MM.1S (cell line): Measurements from ENCODE around the gene SCART1.
"Not testable (repeated sequence)": the region's sequence is repeated elsewhere in the genome, so short reads cannot be mapped to it uniquely, and the experiment has no call there.

Experiments used
- DNase-seq: peaks from one replicate; pipeline ENCODE4 v3.0.0-alpha.2; 2015
- H2AFZ ChIP-seq: fragments of 300-600 bp; sonication (generic); 2 replicates; pipeline ENCODE4 v1.6.0; 2016; ENCODE audit warnings: antibody characterized with exemption, low read length
- H3F3A ChIP-seq: fragments of 300-600 bp; sonication (generic); 2 replicates; pipeline ENCODE4 v1.6.1; 2016; ENCODE audit warnings: mild to moderate bottlenecking, antibody characterized with exemption, low read length, moderate library complexity, mixed read lengths; ENCODE audit not compliant: insufficient read depth
- H3K27ac ChIP-seq: fragments of 300-600 bp; sonication (generic); 2 replicates; pipeline ENCODE4 v1.5.1; 2016; ENCODE audit warnings: mild to moderate bottlenecking, low read length
- H3K27me3 ChIP-seq: fragments of 300-600 bp; sonication (generic); replicated peaks from 2 replicates; pipeline ENCODE4 v1.6.0; 2016; ENCODE audit warnings: low read length; ENCODE audit not compliant: insufficient read depth
- H3K36me3 ChIP-seq: fragments of 300-600 bp; sonication (generic); replicated peaks from 2 replicates; pipeline ENCODE4 v1.6.1; 2016; ENCODE audit warnings: mild to moderate bottlenecking, low read length, mixed read lengths; ENCODE audit not compliant: insufficient read depth
- H3K4me1 ChIP-seq: fragments of 300-600 bp; sonication (generic); 2 replicates; pipeline ENCODE4 v1.6.1; 2016; ENCODE audit warnings: low read length, mixed read lengths
- H3K4me2 ChIP-seq: fragments of 300-600 bp; sonication (generic); 2 replicates; pipeline ENCODE4 v1.6.0; 2016; ENCODE audit warnings: low read depth, low read length
- H3K4me3 ChIP-seq: fragments of 300-600 bp; sonication (generic); 2 replicates; pipeline ENCODE4 v1.5.1; 2016; ENCODE audit warnings: low read length, mixed read lengths
- H3K79me2 ChIP-seq: fragments of 300-600 bp; sonication (generic); 2 replicates; pipeline ENCODE4 v1.6.1; 2016; ENCODE audit warnings: mixed run types, low read length, mixed read lengths
- H3K9ac ChIP-seq: fragments of 300-600 bp; sonication (generic); 2 replicates; pipeline ENCODE4 v1.6.1; 2016; ENCODE audit warnings: low read length, mixed read lengths
- H3K9me2 ChIP-seq: fragments of 300-600 bp; sonication (generic); replicated peaks from 2 replicates; pipeline ENCODE4 v1.6.1; 2016; ENCODE audit warnings: mild to moderate bottlenecking, low read length, mixed read lengths; ENCODE audit not compliant: insufficient read depth
- H3K9me3 ChIP-seq: fragments of 300-600 bp; sonication (generic); replicated peaks from 2 replicates; pipeline ENCODE4 v1.6.1; 2016; ENCODE audit warnings: mild to moderate bottlenecking, low read length, mixed read lengths; ENCODE audit not compliant: insufficient read depth
- H4K20me1 ChIP-seq: fragments of 300-600 bp; sonication (generic); 2 replicates; pipeline ENCODE4 v1.6.1; 2016; ENCODE audit warnings: mild to moderate bottlenecking, low read length, moderate library complexity, mixed read lengths; ENCODE audit not compliant: insufficient read depth
- CTCF ChIP-seq: fragments of 300-600 bp; sonication (generic); IDR thresholded peaks from 2 replicates; pipeline ENCODE4 v1.5.1; 2016; ENCODE audit warnings: antibody characterized with exemption, low read length, mixed read lengths
- EZH2 ChIP-seq: fragments of 300-600 bp; sonication (generic); optimal IDR thresholded peaks from 2 replicates; pipeline ENCODE3; 2017; ENCODE audit warnings: low read depth, mild to moderate bottlenecking, antibody characterized with exemption, low read length, mixed read lengths
- EZH2phosphoT487 ChIP-seq: fragments of 300-600 bp; sonication (generic); IDR thresholded peaks from 2 replicates; pipeline ENCODE4 v1.6.1; 2018; ENCODE audit warnings: antibody characterized with exemption, low read length

Gene SCART1

DNA sequence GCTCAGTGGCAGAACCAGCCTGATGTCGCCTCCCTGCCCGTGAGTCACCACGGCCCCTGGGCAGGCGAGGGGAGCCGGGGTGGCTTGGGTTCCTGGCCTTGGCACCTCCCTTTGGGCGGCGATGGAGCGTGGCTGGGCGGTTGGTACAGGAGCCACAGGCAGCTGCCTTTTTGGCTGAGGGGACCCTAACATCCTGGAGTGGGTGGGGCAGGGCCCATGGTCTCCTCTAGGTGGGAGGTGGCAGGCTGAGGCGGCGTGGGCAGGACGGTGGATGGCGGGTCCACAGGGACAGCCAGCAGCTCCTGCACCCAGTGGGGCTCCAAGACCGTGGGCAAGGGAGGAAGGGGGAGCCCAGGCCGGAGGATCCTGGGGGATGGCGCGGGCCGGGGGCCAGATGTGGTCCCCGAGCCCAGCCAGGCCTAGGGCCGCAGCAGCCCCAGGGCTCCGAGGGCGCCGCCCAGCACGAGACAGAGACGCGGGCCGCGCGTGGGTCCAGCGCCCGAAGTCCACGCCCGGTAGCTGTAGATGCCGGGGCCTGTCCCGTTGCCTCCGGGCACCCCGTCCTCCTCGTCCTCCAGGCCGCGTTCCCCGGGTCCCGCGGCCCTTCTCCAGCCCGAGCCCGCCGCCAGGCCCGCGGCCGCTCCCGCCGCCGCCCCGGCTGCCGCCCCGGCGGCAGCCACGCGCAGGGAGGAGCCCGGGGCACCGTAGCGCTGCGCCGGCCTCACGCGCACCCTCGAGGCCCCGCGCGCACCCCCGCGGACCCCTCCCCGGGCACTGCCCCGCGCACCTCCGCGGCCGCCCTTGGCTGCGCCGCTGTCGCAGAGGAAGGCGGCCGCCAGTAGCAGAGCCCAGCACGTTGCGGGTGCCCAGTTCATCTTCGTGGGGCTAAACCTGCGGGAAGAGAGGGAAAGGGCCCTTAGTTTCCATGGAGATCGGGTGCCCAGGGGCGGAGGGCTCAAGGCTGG, 30.7 kb upstream of the SCART1 start:
- no peaks in the 10 kb centered on the region for H3K9me2 ChIP-seq
- no peaks in the 10 kb centered on the region for H4K20me1 ChIP-seq
- H2AFZ ChIP-seq: no peak overlapping the region
- no peak overlapping the region for H3K27ac ChIP-seq
- no peak overlapping the region for H3K4me2 ChIP-seq
- H3K9ac ChIP-seq: no peak overlapping the region
- TF ChIP-seq CTCF (no peak), EZH2 (no peak), EZH2phosphoT487 (no peak)
- H3F3A ChIP-seq: no peaks in the 10 kb centered on the region
- DNase-seq: no peak
- no peaks in the 10 kb centered on the region for H3K27me3 ChIP-seq
- H3K9me3 ChIP-seq: no peaks in the 10 kb centered on the region
- no peaks in the 10 kb centered on the region for H3K79me2 ChIP-seq
- H3K4me3 ChIP-seq: no peak overlapping the region
- no peaks in the 10 kb centered on the region for H3K36me3 ChIP-seq
- H3K4me1 ChIP-seq: no peaks in the 10 kb centered on the region

DNA sequence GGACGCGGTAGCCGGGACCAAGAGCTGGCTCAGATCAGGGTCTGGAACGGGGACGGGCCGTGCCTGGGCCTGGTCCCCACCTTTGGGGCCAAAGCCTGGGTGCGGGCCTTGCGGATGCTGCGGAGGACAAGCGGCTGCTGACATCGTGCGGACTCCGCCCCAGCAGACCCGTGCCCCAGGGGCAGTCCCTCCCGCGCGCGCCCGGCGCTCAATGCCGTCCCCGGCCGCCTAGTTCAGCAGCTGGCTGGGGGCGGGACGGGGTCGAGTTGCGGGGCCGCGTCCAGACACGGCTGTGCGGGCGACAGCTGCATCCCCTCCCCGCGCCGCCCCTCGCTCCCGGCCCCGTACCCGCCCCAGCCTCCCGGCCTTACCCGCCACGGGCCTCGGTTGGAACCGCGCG, 29.6 kb upstream of the SCART1 start:
- H2AFZ ChIP-seq, H3K27ac ChIP-seq, H3K36me3 ChIP-seq, H3K79me2 ChIP-seq, H3K9me3 ChIP-seq, DNase-seq, H3F3A ChIP-seq, H3K4me1 ChIP-seq, H3K4me3 ChIP-seq, H3K9ac ChIP-seq, H3K9me2 ChIP-seq, H3K27me3 ChIP-seq, H4K20me1 ChIP-seq, H3K4me2 ChIP-seq: not testable (repeated sequence)

DNA sequence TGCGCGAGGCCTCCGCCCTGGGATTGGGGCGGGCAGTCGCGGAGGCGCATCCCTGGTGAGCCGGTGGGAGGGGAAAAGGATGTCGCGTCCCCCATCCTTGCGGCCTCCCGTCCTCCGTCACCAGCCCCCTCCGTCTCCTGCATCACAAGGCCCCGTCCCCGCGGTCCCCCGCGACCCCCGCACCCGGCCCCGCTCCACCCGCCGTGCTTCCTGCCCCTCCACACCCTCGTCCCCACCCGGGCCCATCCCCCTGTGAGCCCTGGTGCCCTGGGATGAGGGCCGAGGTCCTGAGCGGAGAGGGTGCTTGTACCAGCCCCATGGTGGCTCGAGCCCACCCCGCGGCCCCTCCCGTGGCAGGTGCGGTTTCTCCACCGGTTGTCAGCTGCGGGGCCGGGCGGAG, 29.1 kb upstream of the SCART1 start, which contains the start of gene SPRN:
TSS of gene SPRN (minus strand) at position 25 of the 400 bp plus-strand sequence. CDS start 944 bp downstream, outside the sequence.
- not testable (repeated sequence) for H3K4me3 ChIP-seq, H3K27ac ChIP-seq

DNA sequence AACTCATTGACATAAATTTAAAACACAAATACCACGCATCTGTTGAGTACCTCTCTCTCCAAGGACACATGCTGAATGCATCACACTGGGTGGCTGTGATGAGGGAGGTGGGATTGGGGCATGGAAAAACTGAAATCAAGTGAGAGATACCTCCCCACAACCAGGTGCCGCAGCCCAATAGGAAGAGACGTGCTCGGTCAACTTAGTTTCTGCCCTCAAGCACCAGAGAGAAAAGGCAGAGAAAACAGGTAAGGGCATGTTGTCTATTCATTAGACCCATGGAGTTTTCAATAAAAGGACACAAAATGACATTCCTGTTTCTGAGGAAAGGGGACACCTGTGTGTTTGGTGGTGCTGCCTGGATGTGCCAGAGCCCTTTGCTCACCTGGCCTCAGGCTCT, 24.2 kb upstream of the SCART1 start:
- not testable (repeated sequence) for H2AFZ ChIP-seq, DNase-seq, H3K9me3 ChIP-seq, H3K79me2 ChIP-seq, H3K4me2 ChIP-seq, H3K9ac ChIP-seq, H3K27ac ChIP-seq, H3K27me3 ChIP-seq, H3F3A ChIP-seq, H3K4me3 ChIP-seq, H3K9me2 ChIP-seq, H4K20me1 ChIP-seq, H3K4me1 ChIP-seq, H3K36me3 ChIP-seq

More for the DNA sequence above, 29.1 kb upstream of the SCART1 start, which contains the start of gene SPRN:
- not testable (repeated sequence) for H3K27me3 ChIP-seq, DNase-seq, H3K9me3 ChIP-seq, H3K79me2 ChIP-seq, H3K9ac ChIP-seq, H3K4me1 ChIP-seq, H2AFZ ChIP-seq, H4K20me1 ChIP-seq, H3K4me2 ChIP-seq, H3K36me3 ChIP-seq, H3F3A ChIP-seq, H3K9me2 ChIP-seq

DNA sequence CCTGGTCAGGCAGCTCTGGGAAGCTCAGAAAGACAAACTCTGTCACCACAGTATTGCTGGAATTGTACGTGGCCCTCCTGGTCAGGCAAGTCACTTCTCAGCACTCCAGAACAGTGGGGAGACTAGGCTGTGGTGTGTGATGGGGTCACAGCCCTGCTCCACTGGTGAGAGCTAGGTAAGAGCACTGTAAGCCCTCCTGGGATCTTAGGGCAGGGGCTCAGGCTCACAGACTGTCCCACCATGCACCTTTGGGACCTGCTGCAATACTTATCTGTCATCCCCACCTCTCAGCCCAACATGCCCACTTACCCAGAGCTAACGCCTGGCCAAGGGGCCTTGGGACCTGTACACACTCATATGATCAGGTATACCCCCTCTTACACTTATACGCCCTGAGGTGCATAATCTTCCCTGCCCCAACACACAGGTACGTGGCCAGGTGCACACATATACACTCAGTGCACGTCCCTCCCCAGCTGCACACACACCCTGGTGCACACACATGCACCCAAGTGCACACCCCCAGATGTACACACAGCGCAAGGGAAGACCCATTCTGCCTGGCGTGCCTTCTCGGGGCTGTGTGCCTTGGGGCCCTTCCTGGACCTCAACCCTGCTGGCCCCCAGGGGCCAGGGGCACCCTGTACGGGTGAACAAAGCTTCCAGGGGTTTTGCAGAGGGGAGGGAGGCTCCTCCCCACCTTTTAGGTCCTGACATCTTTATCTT, 21.7 kb upstream of the SCART1 start:
- not testable (repeated sequence) for H2AFZ ChIP-seq, H3K27me3 ChIP-seq, H3K9me3 ChIP-seq, H3K79me2 ChIP-seq, H3K9ac ChIP-seq, DNase-seq, H3K9me2 ChIP-seq, H4K20me1 ChIP-seq, H3K4me1 ChIP-seq, H3K4me3 ChIP-seq, H3K36me3 ChIP-seq, H3F3A ChIP-seq, H3K27ac ChIP-seq, H3K4me2 ChIP-seq

DNA sequence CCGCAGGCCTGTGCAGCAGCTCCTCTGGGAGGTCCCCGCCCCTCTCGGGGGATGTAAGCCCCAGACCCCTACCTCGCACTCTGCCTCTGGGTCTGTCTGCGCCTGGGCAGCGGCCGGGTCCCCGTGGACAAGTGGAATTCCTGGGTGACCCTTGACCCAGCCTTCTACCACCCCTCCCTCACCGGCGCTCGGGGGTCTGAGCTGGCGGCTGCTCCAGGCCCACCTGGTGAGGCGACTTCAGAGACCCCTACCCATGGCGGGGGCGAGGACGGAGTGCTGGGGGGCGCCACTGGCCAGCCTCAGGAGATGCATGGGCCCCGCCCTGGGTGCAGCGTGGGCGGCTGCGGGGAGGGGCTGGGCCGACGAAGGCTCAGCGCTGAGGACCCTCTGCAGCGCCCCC, 21.0 kb upstream of the SCART1 start:
- not testable (repeated sequence) for H3K4me1 ChIP-seq, H3K27ac ChIP-seq, H3K9ac ChIP-seq, DNase-seq, H3F3A ChIP-seq, H3K9me2 ChIP-seq, H3K4me3 ChIP-seq, H2AFZ ChIP-seq, H3K9me3 ChIP-seq, H3K27me3 ChIP-seq, H3K79me2 ChIP-seq, H3K36me3 ChIP-seq, H3K4me2 ChIP-seq, H4K20me1 ChIP-seq
